ENCODE measurements around the gene PLXNA3. TPM values are rescaled to one million over a fixed set of nuclear protein-coding genes. Genes with fewer than 3 reads are reported as not detected.

PLXNA3 gene
- total and polyA plus RNA-seq, 2 donors from 2014 or later, result 4.9 to 40.5 TPM

GRCh38 chrX:154444755-154445246 is 13.3 kb upstream of the PLXNA3 start:
- Histone ChIP-seq H3K36me3 (ENCODE audit: control insufficient read depth in 2 of 3, insufficient read depth in 3 of 3, low read length in 3 of 3) (peaks cover 0 to 12% (median 8%) of the 10 kb centered on the region in 3 donors), H3K9me3 (ENCODE audit: control insufficient read depth in 2 of 3, insufficient read depth in 1 of 3, low read length in 3 of 3) (no peaks in the 10 kb centered on the region), H3K9ac (ENCODE audit: low read length in 3 of 3) (peak overlapping the region in 2 of 3 donors; percentile 48 to 55), H3K4me3 (ENCODE audit: low read length in 3 of 3) (peak overlapping the region in 2 of 3 donors; percentile 45 to 55), H3K27ac (ENCODE audit: low read depth in 2 of 2, low read length in 2 of 2) (peak overlapping the region in 1 of 2 donors; percentile 22), H3K4me1 (ENCODE audit: control insufficient read depth in 2 of 3, insufficient read depth in 2 of 3, low read depth in 1 of 3, low read length in 3 of 3) (peaks cover 0 to 10% (median 0%) of the 10 kb centered on the region in 3 donors), H3K27me3 (ENCODE audit: control insufficient read depth, insufficient read depth, low read length) (no peaks in the 10 kb centered on the region)
- peak in 1 of 5 donors; percentile 78 for DNase-seq
- TF ChIP-seq CTCF (IDR thresholded peaks at IDR 0.05; ENCODE audit: borderline replicate concordance, extremely low read depth, insufficient read depth), result no peak
- intact Hi-C loops (cut with DNase I), result no loop called here
- no peak for FAIRE-seq

- no peak for TF ChIP-seq CTCF (IDR thresholded peaks at IDR 0.05; ENCODE audit: borderline replicate concordance, extremely low read depth, insufficient read depth)
- Histone ChIP-seq H3K27me3 (ENCODE audit: control insufficient read depth, insufficient read depth, low read length) (no peaks in the 10 kb centered on the region), H3K27ac (ENCODE audit: low read depth in 2 of 2, low read length in 2 of 2) (no peak overlapping the region), H3K36me3 (ENCODE audit: control insufficient read depth in 2 of 3, insufficient read depth in 3 of 3, low read length in 3 of 3) (peaks cover 0 to 11% (median 8%) of the 10 kb centered on the region in 3 donors), H3K4me3 (ENCODE audit: low read length in 3 of 3) (no peak overlapping the region), H3K4me1 (ENCODE audit: control insufficient read depth in 2 of 3, insufficient read depth in 2 of 3, low read depth in 1 of 3, low read length in 3 of 3) (peaks cover 0 to 10% (median 0%) of the 10 kb centered on the region in 3 donors), H3K9me3 (ENCODE audit: control insufficient read depth in 2 of 3, insufficient read depth in 1 of 3, low read length in 3 of 3) (no peaks in the 10 kb centered on the region), H3K9ac (ENCODE audit: low read length in 3 of 3) (no peak overlapping the region)
- peak in 1 of 5 donors; percentile 66 for DNase-seq
- intact Hi-C loops (cut with DNase I), result no loop called here
- no peak for FAIRE-seq
Measured at GRCh38 chrX:154445776-154446175, 12.3 kb upstream of the PLXNA3 start.

GRCh38 chrX:154446430-154446829 is 11.7 kb upstream of the PLXNA3 start:
- FAIRE-seq (no peak), DNase-seq (peak in 1 of 5 donors; percentile 55)
- TF ChIP-seq CTCF (IDR thresholded peaks at IDR 0.05; ENCODE audit: borderline replicate concordance, extremely low read depth, insufficient read depth), result no peak
- intact Hi-C loops (cut with DNase I), result no loop called here
- Histone ChIP-seq H3K27ac (ENCODE audit: low read depth in 2 of 2, low read length in 2 of 2) (no peak overlapping the region), H3K27me3 (ENCODE audit: control insufficient read depth, insufficient read depth, low read length) (no peaks in the 10 kb centered on the region), H3K36me3 (ENCODE audit: control insufficient read depth in 2 of 3, insufficient read depth in 3 of 3, low read length in 3 of 3) (peaks cover 0 to 11% (median 6%) of the 10 kb centered on the region in 3 donors), H3K9ac (ENCODE audit: low read length in 3 of 3) (no peak overlapping the region), H3K4me3 (ENCODE audit: low read length in 3 of 3) (no peak overlapping the region), H3K9me3 (ENCODE audit: control insufficient read depth in 2 of 3, insufficient read depth in 1 of 3, low read length in 3 of 3) (no peaks in the 10 kb centered on the region), H3K4me1 (ENCODE audit: control insufficient read depth in 2 of 3, insufficient read depth in 2 of 3, low read depth in 1 of 3, low read length in 3 of 3) (peaks cover 0 to 10% (median 0%) of the 10 kb centered on the region in 3 donors)
